SK-N-MC (cell line): ENCODE data around the gene TELO2.

Source experiments
- EZH2 ChIP-seq: fragments of 200-600 bp; sonication (generic); IDR thresholded peaks from one replicate; pipeline ENCODE4 v1.6.1; 2017; ENCODE audit warnings: antibody characterized with exemption
- POLR2AphosphoS5 ChIP-seq: IDR thresholded peaks from 2 replicates; pipeline ENCODE4 v1.6.1; 2012; ENCODE audit warnings: mild to moderate bottlenecking, low read depth, low read length, borderline replicate concordance

DNA sequence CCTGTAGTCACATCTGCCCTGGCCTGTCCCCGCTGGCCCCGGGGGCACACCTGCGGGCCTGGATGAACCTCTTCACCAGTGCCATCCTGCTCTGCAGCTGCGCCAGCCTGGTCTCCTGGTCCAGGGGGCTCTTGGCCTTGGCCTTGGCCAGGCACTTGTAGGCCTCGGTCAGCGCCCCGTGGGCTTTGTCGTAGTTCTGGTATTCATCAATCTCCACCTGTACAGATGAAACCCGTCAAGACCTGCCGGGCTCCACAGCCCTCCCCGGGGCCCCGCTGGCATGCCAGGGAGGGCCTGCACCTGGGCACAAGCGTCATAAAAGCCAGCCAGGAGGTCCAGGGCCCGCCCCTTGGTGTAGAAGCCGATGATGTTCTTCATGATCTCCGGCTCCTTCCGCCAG, 26.7 kb downstream of the TELO2 start:
- no peak for TF ChIP-seq POLR2AphosphoS5
- no peak for TF ChIP-seq EZH2
